GM19452 (cell line): Measurements from ENCODE around the gene STK16.
A peak's percentile ranks its signal among the peaks of the same experiment; 100 is the strongest.

Source experiments
- ATAC-seq: cut with Tn5 transposase; IDR thresholded peaks from one replicate; pipeline ENCODE4 v1.9.1; 2021; ENCODE audit not compliant: unreplicated experiment

The STK16 gene

DNA sequence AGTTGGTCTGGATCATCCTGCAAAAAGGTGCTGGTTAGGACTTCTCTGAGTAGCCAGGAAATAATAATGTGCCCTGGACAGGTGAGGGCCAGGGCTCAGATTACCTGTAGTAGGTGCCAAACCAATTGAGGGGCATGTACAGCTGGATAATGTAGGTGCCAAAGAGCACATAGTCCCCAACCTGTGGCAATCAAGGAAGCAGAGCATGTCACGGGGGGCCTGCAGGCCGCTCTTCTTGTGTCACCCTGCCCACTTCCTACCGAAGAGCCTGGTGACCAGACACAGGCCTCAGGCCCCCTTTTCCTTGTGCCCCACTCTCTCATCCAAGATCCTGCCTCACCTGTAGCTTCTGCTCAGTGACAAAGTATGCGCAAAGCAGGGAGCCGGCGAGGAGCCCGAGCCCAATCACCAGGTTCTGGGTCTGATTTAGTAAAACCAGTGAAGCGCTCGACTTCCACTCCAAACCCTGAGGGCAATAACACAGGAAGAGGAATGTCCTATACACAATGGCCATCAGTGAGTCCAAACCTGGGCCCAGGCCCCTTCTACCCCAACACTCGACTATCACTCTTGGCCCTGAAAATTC lies 31.7 kb upstream of the STK16 start:
- ATAC-seq: no peak

DNA sequence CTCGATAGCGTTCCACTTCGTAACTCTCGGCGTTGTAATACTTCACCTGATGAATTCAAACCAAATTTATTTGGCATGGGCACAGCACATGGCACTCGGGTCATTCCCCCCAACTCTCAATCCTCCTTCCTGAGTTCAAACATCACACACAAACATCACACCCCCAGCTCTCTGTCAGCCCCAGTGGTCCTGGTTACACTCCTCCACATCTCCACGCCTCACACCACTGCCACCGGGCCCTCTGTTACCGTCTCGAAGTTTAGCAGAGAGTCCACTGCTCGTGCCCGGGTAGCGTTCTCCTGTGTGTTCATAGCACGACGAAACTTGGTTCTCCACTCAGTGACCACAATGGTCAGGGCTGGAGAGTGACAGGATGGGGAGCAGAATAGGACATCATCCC lies 31.1 kb upstream of the STK16 start:
- no peak for ATAC-seq

DNA sequence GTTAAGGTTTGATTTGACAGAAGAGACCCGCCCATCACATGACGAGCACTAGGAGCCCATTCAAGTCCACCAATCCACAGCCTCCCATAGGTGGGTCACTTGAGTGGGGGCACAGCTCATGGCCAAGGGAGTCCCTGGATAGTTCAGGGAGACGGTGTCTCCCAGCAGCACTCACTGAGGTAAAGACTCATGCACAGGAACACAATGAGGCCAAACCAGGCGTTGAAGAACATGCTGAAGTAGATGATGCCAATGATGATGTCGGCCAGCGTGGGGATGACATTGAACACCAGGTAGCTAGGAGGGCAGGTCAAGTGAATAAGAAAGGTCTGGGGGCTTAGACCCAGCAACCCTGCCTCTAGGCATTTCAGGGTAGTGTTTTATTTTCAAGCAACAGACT lies 30.5 kb upstream of the STK16 start:
- no peak for ATAC-seq

DNA sequence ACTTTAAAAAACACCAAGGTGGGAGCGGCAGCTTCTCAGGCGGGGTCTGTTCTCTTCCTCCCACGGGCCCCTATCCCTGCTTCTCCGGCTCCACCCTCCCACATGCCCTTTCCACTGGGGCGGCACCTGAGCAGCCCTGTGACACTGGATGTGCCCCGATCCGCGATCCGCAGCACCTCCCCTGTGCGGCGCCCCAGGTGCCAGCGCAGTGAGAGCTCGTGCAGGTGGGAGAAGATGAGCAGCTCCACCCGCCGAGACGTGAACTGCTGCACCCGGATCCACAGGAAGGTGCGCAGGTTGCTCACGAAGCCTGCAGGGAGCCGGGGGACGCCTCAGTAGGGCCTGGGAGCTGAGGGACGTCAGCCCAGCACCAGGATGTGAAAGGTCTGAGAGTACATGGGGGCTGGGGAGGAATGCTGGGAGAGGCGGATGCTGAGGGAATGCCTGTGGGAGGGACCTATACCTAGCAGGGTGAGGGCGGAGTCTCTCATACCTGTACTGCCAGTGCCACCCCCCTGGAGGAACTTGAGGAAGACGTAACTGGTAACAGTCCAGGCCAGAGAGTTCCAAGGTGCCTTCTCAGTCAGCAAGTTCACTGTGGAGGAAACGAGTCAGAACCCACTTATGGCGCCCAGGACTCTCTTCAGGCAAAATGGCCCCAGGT lies 29.3 kb upstream of the STK16 start:
- ATAC-seq: no peak

DNA sequence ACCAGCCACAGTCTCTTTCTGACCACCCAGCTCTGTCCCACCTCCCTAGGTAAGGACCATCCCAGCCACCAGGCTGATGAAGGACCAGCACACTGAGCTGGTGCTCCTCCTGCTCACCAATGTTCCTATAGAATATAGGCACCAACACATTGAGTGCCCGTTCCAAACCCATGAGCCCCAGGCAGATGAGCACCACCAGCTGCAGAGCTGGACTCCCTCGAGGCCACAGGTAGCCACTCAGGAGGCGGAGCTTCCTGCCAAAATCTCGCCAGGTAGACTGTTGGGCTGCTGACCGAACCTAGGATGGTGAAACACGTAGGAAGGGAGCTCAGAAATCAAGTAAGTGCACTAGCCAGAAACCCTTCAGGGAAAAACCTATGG lies 28.8 kb upstream of the STK16 start:
- no peak for ATAC-seq

DNA sequence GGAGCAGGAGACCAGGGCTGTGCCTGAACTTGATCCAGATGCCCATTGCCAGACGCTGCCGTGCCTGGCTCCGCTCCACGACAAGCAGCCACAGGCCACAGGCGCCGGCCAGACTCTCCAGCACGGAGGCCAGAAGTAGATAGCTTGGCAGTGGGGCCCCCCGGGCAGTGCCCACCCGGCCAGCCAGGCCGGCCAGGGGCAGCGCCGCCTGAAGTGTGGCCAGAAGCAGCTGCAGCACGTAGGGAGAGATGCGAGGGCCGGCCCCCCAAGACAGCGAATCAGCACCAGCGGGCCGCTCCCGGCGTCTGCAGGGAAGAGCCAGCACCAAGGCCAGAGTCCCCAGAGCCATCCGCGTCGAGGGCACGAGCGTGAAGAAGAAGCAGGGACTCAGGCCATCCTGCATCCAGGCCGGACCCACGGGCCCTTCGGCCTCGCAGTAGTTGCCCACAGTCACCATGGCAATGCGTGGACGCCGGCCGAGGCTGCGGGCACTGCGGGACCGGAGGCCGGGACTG lies 27.0 kb upstream of the STK16 start:
- ATAC-seq: peak; percentile 25

DNA sequence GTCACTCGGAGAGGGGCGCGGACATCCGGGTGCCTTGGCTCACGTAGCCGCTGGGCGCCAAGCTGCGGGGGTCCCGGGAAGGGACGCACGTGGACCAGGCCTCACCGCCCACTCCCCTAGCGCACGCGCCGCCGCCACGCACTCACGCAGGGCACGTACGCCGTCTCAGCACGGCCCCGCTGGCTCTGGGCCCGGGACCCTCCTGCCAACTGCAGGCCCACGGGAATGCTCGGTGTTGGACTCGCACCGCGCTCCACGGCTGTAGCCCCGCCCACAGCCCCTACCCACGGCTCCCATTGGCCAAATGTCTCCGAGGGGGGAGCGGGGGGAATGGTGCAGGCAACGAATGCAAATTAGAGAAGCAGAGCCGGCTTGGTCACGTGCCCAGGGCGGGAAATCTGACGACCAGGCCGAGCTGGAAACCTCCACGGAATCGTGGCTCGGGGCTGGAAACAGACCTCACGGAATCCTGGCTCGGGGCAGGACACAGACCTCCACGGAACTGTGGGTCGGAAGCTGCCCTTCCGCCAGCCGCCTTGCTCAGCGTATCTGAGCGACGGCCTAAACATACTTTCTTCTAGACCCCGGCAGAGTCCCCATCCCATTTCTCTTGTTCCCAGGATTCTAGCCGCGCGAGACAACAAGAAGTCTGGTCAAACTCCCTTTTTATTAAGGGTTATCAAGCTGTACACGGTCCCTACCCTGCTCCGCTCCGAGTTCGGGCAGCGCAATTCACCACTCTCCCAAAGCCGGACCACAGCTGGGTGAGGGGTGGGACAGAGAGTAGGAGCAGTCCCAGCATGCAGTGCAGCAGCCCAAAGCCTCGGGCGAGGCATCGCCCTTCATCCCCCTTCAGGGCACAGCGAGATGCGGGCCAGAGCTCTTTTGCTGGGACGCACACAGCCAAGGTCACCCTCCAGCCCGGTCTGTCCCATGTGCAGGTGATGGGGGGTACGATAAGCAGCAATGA lies 26.3 kb upstream of the STK16 start, which contains the start of gene ABCB6:
ABCB6 (minus strand) TSS at position 227 of the 970 bp plus-strand sequence. CDS start 285 bp downstream, outside the sequence.
- peak; percentile 69 for ATAC-seq

GRCh38 chr2:219219784-219220532 lies 25.3 kb upstream of the STK16 start:
- no peak for ATAC-seq

GRCh38 chr2:219220652-219221402 lies 24.5 kb upstream of the STK16 start:
- no peak for ATAC-seq

DNA sequence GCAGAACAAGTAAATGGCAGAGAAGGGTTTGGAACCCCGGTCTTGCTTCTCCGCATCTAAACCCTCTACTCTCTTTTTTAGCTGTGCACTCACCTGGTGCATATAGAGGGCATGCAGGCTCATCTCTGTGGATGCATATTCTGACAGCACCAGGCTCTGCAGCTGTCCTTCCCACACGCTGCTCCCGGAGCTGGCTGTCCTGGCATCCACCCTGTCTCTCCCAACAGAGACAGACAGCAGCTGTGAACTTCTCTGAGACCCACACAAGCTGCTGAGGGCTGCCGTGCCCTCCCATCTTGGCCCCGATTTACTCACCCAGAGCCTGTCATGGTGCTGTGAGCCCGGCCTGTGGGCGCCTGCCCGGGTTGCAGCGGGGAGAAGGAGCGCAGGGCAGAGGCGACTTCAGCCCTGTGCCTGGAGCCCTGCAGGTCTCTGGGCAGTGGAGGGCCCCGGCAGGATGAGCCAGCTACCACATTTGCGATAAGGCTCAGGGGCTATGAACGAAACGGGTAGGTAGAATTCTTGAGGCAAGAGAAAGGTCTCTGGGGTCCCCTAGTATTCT lies 23.2 kb upstream of the STK16 start:
- ATAC-seq: no peak

DNA sequence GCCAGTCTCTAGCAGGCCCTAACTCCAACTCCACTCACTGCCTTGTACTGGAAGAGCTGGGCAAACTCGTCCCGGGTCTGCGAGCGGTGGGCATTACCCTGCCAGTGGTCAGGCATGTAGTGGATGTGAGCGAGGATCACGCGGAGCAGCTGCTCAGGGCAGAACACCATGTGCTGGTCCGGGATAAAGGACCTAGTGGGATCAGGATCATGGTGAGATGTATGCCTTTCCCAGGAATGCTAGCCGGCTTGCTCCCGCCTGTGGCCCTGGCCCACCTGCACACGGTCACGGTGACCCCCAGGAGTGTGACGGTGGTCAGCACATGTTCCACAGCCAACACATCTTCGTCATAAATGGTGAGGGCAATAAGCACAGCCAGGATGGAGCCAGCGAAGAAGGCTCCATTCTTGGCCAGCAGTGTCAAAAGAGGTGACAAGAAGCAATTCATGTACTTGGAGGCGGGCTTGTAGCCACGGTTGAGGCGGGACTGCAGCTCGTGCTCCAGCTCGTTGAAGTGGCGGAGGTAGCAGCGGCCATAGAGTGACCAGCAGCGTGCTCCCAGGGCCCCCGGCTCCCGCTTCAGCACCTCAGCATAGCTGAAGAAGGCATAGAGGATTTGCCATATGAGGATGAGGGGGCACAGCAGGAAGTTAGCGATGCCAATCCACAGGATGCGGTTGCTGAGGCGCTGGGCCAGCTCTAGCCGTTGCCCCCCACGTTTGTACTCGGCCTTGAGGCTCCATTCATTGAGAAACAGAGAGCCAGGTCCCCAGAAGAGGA lies 21.3 kb upstream of the STK16 start:
- no peak for ATAC-seq

- ATAC-seq: no peak
These were observed 19.9 kb upstream of the STK16 start for GRCh38 chr2:219225350-219225749.

DNA sequence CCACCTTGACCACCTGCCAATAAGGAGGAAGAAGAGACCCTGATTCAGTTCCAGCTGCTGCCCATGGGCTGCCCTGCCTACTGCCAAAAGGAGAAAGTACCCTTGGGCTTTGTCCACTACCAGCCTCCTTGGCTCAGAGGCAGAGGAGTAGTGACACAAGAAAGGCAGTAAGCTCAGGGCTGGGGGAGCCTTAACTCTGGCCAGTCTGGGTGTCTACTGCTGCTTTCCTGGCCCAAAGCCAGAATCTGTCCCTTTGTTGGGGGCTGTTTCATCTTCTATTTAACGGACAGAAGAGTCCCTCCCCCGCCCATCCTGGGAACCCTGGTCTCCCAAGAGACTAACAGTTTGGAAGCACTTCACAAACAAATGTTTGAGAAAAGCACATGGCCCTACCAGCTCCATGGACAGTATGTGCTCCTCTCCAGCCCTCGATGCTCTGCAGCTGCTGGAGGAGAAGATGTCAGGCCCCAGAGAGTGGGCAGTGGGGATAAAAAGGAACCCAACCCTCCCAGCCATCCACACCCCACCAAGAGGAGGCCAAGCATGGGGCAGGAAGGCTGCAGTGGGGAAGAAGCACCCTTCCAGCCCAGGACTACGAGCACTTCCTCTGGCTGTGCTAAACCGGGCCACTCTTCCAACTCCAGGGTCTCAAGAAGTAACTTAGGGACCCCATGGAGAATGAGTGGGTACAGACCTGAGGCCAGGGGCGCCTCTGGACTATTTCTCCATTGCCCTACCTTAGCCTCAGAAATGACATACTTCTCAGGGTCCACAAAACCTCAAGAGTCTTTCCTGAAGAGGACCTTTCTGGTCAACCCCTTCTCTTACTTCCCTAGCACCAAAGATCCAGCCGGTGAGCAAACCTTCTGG lies 17.0 kb upstream of the STK16 start:
- ATAC-seq: no peak

DNA sequence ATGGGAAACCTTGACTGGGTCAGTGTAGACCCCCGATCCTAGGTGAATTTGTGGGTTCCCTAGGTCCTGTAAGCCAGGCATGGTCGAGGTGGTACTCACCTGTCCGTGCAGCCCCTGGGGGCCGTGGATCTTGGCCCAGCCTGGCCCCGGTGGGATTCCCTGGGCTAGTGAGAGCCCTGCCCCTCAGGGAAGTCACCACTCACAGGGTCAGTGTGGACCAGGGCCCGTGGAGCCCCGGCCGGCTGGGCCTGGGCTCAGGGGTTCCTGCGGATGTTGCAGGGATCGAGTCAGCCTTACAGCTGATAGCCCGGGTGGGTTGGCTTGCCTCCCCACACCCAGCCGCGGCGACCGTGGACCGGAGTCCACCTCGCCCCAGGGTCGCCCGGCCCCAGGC lies 16.4 kb upstream of the STK16 start:
- ATAC-seq: no peak

GRCh38 chr2:219229305-219230058 lies 15.8 kb upstream of the STK16 start, which contains the start of the genes ANKZF1 and ATG9A:
ANKZF1 (plus strand) TSS chr2:219229806; CDS start chr2:219230258, 452 bp downstream.
ATG9A (minus strand) TSS chr2:219229636; CDS start chr2:219228024, 1,612 bp downstream.
- peak; percentile 97 for ATAC-seq

- ATAC-seq: peak; percentile 12
These were observed 15.2 kb upstream of the STK16 start for GRCh38 chr2:219230059-219230540.

GRCh38 chr2:219234331-219234730 lies 10.9 kb upstream of the STK16 start:
- ATAC-seq: no peak
